ENCODE measurements around the gene BICRA. TPM values are rescaled to one million over a fixed set of nuclear protein-coding genes. Genes with fewer than 3 reads are reported as not detected.

Gene BICRA
- total and polyA plus RNA-seq, 9 of the 15 experiments (the other 6 are each of a cell fraction or from before 2014, with no cell fraction given): 0.01 to 8.8 (median 1.2) TPM

DNA sequence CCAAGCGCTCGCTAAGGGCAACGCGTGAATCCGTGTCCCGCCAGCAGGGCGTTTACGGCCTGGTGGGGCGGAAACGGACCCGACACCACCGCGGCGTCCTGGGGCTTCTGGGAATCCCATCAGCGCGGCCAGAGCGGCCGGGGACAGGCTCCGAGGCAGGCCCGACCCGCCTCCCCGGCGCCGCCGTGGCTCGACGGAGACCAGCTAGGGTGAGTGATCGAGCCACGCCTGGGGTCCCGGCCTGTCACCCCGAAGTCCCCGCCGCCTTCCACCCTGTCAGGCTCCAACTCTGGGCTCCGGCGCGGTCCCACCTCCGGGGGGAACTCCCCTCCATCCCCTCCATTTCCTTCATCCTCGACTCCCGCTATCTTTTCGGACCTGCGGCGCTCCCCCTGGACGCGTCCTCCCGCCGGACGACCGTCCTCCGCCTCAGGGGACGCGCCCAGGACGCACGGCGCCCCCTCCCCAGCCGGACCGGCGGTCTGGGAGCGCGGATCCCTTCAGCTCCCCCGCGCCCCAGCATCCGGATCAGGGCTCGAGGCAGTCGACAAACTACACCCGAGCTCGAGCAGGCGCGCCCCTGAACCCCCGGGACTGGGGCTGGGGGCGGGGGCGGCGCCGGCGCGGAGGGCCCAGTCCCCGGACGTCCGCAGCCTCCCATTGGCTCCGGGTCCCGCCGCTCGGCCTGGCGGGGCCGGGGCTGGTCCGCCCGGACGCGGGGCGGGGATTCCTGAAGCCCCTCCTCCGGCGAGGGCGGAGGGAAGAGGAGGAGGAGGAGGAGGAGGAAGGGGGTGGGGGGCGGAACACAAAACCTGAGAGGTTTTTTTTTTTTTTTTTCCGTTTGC is 638 bp upstream of the BICRA start (continued):
- peak; percentile 95 for TF ChIP-seq SMAD4 (CRISPR knock-in tag; conservative IDR thresholded peaks at IDR 0.05)
- TF ChIP-seq MEF2A (IDR thresholded peaks at IDR 0.05; ENCODE audit: control insufficient read depth, low read depth, low read length): no peak
- no peak for TF ChIP-seq CBFA2T3 (IDR thresholded peaks at IDR 0.05)
- TF ChIP-seq TRIM24 (IDR thresholded peaks at IDR 0.05): 0 out of 4 replicates have a peak, but pooled peaks of 1 of the 2 experiments have one; percentile 36
- no peak for TF ChIP-seq ZBTB9 (CRISPR knock-in tag; IDR thresholded peaks at IDR 0.05)
- no peak for TF ChIP-seq ZKSCAN8 (CRISPR knock-in tag; IDR thresholded peaks at IDR 0.05)
- no peak for TF ChIP-seq MAFF (IDR thresholded peaks at IDR 0.05; ENCODE audit: low read length)
- no peak for TF ChIP-seq ATF3 (IDR thresholded peaks at IDR 0.05)
- TF ChIP-seq ATF3 (CRISPR knock-in tag; conservative IDR thresholded peaks at IDR 0.05): no peak
- TF ChIP-seq, protein P1, sequence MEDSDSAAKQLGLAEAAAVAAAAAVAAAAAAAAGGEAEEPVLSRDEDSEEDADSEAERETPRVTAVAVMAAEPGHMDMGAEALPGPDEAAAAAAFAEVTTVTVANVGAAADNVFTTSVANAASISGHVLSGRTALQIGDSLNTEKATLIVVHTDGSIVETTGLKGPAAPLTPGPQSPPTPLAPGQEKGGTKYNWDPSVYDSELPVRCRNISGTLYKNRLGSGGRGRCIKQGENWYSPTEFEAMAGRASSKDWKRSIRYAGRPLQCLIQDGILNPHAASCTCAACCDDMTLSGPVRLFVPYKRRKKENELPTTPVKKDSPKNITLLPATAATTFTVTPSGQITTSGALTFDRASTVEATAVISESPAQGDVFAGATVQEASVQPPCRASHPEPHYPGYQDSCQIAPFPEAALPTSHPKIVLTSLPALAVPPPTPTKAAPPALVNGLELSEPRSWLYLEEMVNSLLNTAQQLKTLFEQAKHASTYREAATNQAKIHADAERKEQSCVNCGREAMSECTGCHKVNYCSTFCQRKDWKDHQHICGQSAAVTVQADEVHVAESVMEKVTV (CRISPR knock-in tag; IDR thresholded peaks at IDR 0.05): no peak
- TF ChIP-seq USF1 (CRISPR knock-in tag; IDR thresholded peaks at IDR 0.05): no peak
- no peak for TF ChIP-seq ZNF518B (CRISPR knock-in tag; IDR thresholded peaks at IDR 0.05)
- TF ChIP-seq TGIF2 (CRISPR knock-in tag; IDR thresholded peaks at IDR 0.05): no peak
- no peak for TF ChIP-seq DMBX1 (CRISPR knock-in tag; IDR thresholded peaks at IDR 0.05; ENCODE audit: borderline replicate concordance)
- TF ChIP-seq JUND (IDR thresholded peaks at IDR 0.05; ENCODE audit: borderline replicate concordance, low read depth, low read length): no peak
- TF ChIP-seq JUND (tag; IDR thresholded peaks at IDR 0.05; ENCODE audit: borderline replicate concordance, low read depth, low read length): no peak
- TF ChIP-seq, protein P2, sequence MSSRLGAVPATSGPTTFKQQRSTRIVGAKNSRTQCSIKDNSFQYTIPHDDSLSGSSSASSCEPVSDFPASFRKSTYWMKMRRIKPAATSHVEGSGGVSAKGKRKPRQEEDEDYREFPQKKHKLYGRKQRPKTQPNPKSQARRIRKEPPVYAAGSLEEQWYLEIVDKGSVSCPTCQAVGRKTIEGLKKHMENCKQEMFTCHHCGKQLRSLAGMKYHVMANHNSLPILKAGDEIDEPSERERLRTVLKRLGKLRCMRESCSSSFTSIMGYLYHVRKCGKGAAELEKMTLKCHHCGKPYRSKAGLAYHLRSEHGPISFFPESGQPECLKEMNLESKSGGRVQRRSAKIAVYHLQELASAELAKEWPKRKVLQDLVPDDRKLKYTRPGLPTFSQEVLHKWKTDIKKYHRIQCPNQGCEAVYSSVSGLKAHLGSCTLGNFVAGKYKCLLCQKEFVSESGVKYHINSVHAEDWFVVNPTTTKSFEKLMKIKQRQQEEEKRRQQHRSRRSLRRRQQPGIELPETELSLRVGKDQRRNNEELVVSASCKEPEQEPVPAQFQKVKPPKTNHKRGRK (tag; IDR thresholded peaks at IDR 0.05): no peak
- TF ChIP-seq BACH1 (tag; IDR thresholded peaks at IDR 0.05): no peak

Data from K562 (cell line).